Measurements from ENCODE around the gene MIOX. TPM values are rescaled to one million over a fixed set of nuclear protein-coding genes. Genes with fewer than 3 reads are reported as not detected.

MIOX gene
- total and polyA plus RNA-seq, 9 of the 15 experiments (the other 6 are each of a cell fraction or from before 2014, with no cell fraction given): 0.08 TPM; not detected in 8

DNA sequence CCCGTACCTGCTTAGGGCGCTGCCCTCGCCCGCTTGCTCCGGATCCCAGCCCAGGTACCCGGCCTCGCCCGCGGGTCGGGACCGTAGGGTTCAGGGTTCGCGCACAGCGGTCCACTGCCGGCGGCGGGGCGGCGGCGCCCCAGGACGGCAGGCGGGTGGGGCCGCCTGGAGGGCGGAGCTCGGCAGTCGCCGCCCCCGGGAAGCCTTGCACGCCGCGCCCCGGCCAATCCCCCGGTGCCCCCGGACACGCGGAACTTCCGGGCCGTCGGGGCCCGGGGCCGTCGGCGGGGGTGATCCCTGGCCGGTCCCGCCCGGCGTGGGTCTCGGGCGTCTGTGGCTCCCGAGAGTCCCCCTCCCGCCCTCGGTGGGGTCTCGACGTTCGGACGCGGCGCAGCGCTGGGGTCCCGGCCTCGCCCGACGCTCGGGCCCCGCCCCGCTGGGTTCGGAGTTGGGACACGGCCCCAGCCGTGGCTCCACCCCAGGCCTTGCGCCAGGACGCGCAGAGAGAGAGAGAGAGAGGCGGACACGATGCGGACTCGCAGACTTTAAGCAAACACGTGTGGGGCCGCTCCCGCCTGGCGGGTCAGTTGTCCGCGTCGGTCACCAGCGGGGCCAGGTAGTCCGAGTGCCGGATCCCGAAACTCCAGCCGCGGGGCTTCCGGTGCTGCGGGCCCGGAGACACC, 43.4 kb downstream of the MIOX start, which contains the start of gene TYMP:
TSS of gene TYMP (minus strand) at position 116 of the 683 bp plus-strand sequence. CDS start 303 bp downstream, outside the sequence.
- Histone ChIP-seq H3K27me3 (ENCODE audit: control insufficient read depth in 2 of 2, insufficient read depth in 2 of 2, low read length in 2 of 2) (no peaks in the 10 kb centered on the region), H3K9me3 (replicated peaks; ENCODE audit: control insufficient read depth, insufficient read depth, low read depth, low read length) (0 out of 2 replicates have a peak, but pooled peaks cover 2% of the 10 kb centered on the region), H3K4me2 (ENCODE audit: insufficient read depth, low read length) (no peak within 1 kb of the TSS), H3K9ac (ENCODE audit: insufficient read depth in 1 of 2, low read depth in 2 of 2, low read length in 2 of 2) (no peak within 1 kb of the TSS), H3K4me3 (no peak within 1 kb of the TSS), H2AFZ (ENCODE audit: low read depth, low read length) (no peak within 1 kb of the TSS), H3K4me1 (replicated peaks in 1 of 2; ENCODE audit: control insufficient read depth in 2 of 2, insufficient read depth in 2 of 2, low read length in 2 of 2) (peaks cover 18 to 61% of the 10 kb centered on the region in 2 experiments; a peak in 4 of 5 replicates), H3K9me1 (ENCODE audit: control insufficient read depth, insufficient read depth, low read length) (no peaks in the 10 kb centered on the region), H3K36me3 (ENCODE audit: control insufficient read depth, insufficient read depth, low read length) (no peaks in the 10 kb centered on the region), H4K20me1 (replicated peaks; ENCODE audit: control insufficient read depth, insufficient read depth, low read length) (no peaks in the 10 kb centered on the region), H3K27ac (ENCODE audit: extremely low read depth, low read depth, low read length) (no peak within 1 kb of the TSS), H3K79me2 (ENCODE audit: control insufficient read depth, insufficient read depth, low read length) (peaks cover 17% of the 10 kb centered on the region; the same call in 2 of the 3 replicates)
- whole genome bisulfite sequencing (ENCODE audit: insufficient coverage, low coverage, missing lambda C conversion rate): 100% methylated on average over 6 of the region's 92 CpGs
- DNase-seq (ENCODE audit: extremely low read depth in 1 of 4, low spot score in 3 of 4) (no peak), FAIRE-seq (no peak), ATAC-seq (no peak)
- ChIA-PET CTCF (ENCODE audit: low intra/inter-chr PET ratio) (no interaction called here), POLR2A (no interaction called here)
- in situ Hi-C loops (cut with MboI): no loop called here
- no TSS peak for BruUV-seq (replicated peaks)
- intact Hi-C loops (cut with micrococcal nuclease): loop anchor here (5.0 kb wide), 1 partner anchor 32 kb away; the partner anchor contains the start of gene SYCE3
- TF ChIP-seq ZBTB7A (IDR thresholded peaks at IDR 0.05; ENCODE audit: borderline replicate concordance, control insufficient read depth, low read depth, low read length) (no peak), GATAD2A (IDR thresholded peaks at IDR 0.05) (no peak), POLR2G (IDR thresholded peaks at IDR 0.05; ENCODE audit: low read depth, low read length) (peak; percentile 27; the same call in 1 of the 2 replicates), RCOR1 (IDR thresholded peaks at IDR 0.05; ENCODE audit: borderline replicate concordance in 1 of 2, low read depth in 2 of 2, low read length in 2 of 2) (no peak), STAT5A (IDR thresholded peaks at IDR 0.05; ENCODE audit: borderline replicate concordance, low read length) (no peak)
- TF ChIP-seq, protein P1, sequence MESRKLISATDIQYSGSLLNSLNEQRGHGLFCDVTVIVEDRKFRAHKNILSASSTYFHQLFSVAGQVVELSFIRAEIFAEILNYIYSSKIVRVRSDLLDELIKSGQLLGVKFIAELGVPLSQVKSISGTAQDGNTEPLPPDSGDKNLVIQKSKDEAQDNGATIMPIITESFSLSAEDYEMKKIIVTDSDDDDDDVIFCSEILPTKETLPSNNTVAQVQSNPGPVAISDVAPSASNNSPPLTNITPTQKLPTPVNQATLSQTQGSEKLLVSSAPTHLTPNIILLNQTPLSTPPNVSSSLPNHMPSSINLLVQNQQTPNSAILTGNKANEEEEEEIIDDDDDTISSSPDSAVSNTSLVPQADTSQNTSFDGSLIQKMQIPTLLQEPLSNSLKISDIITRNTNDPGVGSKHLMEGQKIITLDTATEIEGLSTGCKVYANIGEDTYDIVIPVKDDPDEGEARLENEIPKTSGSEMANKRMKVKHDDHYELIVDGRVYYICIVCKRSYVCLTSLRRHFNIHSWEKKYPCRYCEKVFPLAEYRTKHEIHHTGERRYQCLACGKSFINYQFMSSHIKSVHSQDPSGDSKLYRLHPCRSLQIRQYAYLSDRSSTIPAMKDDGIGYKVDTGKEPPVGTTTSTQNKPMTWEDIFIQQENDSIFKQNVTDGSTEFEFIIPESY (CRISPR knock-in tag; IDR thresholded peaks at IDR 0.05): peak; percentile 47; the same call in 1 of the 2 replicates
